ENCODE data around the gene SH2D5. TPM values are rescaled to one million over a fixed set of nuclear protein-coding genes. Genes with fewer than 3 reads are reported as not detected.

The SH2D5 gene
- total RNA-seq, 1 donor from 2014 or later, result not detected

DNA sequence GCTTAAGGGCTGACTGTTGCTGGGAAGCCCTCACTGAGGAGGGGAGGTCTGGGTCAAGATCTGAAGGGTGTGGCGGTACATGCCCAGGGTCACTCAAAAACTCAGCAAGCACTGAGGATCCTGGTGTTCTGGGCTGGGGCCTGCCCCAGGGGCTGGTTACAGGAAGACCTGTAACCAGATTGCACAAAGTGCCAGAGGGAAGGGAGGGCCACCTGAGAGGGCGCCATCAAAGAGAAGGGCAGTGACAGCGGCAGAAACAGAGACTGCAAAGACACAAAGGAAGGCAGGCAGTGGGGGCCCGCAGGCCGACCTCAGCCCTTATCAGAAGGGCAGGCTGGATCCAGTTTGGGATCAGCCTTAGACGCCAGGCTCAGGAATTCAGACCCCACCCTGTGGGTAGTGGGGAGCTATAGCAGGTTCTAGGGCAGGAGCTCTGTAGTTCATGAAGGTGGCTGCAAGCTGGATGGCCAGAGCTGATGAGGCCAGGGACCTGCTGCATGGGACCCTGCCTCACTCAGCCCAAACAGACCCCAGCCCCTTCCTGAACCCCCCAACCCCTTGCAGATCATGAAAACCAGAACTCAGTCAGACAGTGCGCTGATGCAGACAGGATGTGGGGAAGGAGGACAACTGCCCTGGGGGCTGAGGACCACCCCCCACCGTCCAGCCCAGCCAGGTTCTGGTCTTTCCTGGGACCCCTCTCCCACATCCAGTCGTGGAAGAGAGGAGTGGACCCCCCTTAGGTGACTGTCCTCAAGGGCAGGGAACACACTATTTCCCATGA lies 3.9 kb downstream of the SH2D5 start:
- Histone ChIP-seq H3K4me3 (no peak overlapping the region), H3K27ac (no peak overlapping the region), H3K9me3 (no peaks in the 10 kb centered on the region), H3K27me3 (no peaks in the 10 kb centered on the region), H3K4me1 (peaks cover 21% of the 10 kb centered on the region), H3K36me3 (no peaks in the 10 kb centered on the region)
- DNase-seq (ENCODE audit: extremely low spot score in 2 of 2), result no peak
- TF ChIP-seq, protein P1, sequence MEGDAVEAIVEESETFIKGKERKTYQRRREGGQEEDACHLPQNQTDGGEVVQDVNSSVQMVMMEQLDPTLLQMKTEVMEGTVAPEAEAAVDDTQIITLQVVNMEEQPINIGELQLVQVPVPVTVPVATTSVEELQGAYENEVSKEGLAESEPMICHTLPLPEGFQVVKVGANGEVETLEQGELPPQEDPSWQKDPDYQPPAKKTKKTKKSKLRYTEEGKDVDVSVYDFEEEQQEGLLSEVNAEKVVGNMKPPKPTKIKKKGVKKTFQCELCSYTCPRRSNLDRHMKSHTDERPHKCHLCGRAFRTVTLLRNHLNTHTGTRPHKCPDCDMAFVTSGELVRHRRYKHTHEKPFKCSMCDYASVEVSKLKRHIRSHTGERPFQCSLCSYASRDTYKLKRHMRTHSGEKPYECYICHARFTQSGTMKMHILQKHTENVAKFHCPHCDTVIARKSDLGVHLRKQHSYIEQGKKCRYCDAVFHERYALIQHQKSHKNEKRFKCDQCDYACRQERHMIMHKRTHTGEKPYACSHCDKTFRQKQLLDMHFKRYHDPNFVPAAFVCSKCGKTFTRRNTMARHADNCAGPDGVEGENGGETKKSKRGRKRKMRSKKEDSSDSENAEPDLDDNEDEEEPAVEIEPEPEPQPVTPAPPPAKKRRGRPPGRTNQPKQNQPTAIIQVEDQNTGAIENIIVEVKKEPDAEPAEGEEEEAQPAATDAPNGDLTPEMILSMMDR (IDR thresholded peaks at IDR 0.05), result no peak
- TF ChIP-seq POLR2AphosphoS5 (IDR thresholded peaks at IDR 0.05; ENCODE audit: insufficient read depth in 1 of 2, low read depth in 1 of 2), result no peak
- no peak for TF ChIP-seq POLR2A (IDR thresholded peaks at IDR 0.05)
- intact Hi-C loops (cut with DNase I), result no loop called here

DNA sequence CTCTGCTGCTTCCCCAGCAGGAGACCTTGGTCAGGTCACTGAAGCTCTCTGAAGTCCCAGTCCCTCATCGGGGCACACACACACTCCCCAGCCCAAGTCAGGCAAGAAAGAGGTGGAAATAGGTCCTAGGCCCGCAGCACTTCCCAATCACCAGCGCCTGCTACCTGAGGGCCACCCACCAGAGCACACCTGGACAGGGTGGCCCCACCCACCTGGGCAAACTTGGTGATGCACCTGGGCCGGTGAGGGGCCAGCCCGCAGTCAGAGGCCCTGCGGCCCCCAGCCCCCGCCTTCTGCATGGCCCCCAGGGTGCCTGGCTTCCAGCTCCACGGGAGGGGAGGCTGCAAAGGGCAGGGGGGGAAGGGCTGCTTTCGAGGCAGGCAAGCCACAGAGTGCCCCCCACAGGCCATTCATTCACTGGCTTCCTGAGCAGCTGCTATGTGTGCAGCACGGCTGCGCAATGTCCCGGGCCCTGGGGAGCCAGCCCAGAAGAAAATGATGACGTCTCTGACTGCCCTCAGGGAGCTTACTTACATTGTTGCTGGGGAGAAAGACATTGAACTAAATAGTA lies 4.7 kb downstream of the SH2D5 start:
- Histone ChIP-seq H3K4me3 (no peak overlapping the region), H3K4me1 (peaks cover 14% of the 10 kb centered on the region), H3K27me3 (no peaks in the 10 kb centered on the region), H3K27ac (no peak overlapping the region), H3K9me3 (no peaks in the 10 kb centered on the region), H3K36me3 (no peaks in the 10 kb centered on the region)
- peak in 1 of 2 donors; percentile 62 for DNase-seq (ENCODE audit: extremely low spot score in 2 of 2)
- intact Hi-C loops (cut with DNase I), result no loop called here
- TF ChIP-seq, protein P1 (IDR thresholded peaks at IDR 0.05), result no peak
- TF ChIP-seq POLR2A (IDR thresholded peaks at IDR 0.05) (no peak), POLR2AphosphoS5 (IDR thresholded peaks at IDR 0.05; ENCODE audit: insufficient read depth in 1 of 2, low read depth in 1 of 2) (no peak)

DNA sequence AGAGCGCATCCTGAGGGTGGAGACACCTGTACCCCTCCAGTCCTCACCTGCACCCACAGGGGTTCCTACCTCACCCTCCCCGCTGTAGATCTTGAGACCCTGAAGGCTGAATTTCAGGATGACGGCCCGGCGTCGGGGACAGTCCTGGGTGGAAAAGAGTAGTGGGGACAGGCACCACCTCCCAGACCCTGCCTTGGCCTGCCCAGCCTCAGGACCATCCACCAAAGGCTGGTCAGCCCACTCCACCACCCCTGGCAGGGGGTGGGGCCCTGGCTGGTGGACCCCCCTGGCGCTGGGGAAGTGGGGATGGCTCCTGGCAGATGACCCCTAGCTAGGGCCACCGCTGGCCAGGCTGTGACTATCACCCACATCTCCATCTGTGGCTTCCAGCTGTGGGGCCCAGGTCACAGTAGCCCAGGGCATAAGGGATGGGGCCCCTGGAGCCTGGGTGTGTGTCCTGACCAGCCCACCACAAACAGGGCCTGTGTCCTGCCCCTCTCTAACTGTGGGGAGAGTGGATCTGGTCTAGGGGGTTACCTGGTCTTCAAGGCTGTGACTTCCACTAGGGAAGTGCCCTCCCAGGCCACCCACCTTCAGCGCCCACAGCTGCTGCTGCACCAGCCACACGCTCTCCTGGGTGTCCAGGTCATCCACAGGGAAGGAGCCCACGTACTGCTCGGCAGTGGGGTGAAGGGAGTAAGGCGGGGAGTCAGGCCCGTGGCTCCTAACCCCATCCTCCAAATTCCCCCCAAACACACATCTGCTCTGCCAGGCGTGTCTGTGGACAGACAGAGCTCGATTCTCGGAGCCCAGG lies 5.4 kb downstream of the SH2D5 start:
- peaks cover 7% of the 10 kb centered on the region for H3K4me1 ChIP-seq
- no peak overlapping the region for H3K27ac ChIP-seq
- no peak for TF ChIP-seq POLR2A (IDR thresholded peaks at IDR 0.05)
- no peak for TF ChIP-seq POLR2AphosphoS5 (IDR thresholded peaks at IDR 0.05; ENCODE audit: insufficient read depth in 1 of 2, low read depth in 1 of 2)
- TF ChIP-seq, protein P1 (IDR thresholded peaks at IDR 0.05), result no peak
- peak in 1 of 2 donors; percentile 64 for DNase-seq (ENCODE audit: extremely low spot score in 2 of 2)
- intact Hi-C loops (cut with DNase I), result no loop called here
- H3K4me3 ChIP-seq, result no peak overlapping the region
- H3K36me3 ChIP-seq, result no peaks in the 10 kb centered on the region
- H3K27me3 ChIP-seq, result no peaks in the 10 kb centered on the region
- H3K9me3 ChIP-seq, result no peaks in the 10 kb centered on the region

DNA sequence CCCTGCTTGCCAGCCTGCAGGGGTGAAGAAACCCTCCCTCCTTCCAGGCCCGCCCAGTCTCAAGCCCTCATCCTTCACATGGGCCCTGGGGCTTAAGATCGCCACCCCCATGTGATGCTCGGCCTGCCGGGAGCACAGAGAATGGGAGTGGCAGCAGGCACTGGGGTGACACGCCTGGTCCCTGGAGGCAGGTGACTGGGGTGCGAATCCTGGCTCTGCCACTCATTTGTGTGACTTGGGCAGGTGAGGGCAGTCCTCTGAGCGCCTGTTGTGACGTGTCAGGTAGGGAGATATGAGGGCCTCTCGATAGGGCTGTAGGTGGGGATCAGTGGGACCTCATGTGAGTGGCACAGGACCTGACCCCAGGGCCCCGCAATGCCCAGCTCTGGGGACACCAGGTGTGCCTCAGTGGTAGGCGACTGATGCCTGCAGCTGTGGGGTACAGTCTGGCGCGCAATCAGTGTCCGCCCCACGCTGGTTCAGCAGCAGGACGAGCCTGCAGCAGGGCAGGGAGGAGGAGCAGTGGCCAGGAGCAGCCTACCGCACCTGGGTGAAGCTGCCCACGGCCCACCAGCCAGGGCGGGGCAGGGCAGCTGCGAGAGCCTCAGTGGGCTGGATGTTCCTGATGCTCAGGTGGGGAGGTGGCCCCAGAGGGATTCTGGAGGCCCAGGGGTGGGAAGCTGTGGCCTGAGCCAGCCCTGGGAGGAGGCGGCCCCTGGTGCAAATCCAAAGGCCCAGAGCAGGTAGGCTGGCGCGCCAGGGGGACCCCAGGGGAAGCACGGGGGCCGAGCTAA lies 6.2 kb downstream of the SH2D5 start:
- TF ChIP-seq POLR2A (IDR thresholded peaks at IDR 0.05) (no peak), POLR2AphosphoS5 (IDR thresholded peaks at IDR 0.05; ENCODE audit: insufficient read depth in 1 of 2, low read depth in 1 of 2) (no peak)
- TF ChIP-seq, protein P1 (IDR thresholded peaks at IDR 0.05), result no peak
- H3K27ac ChIP-seq, result no peak overlapping the region
- H3K27me3 ChIP-seq, result no peaks in the 10 kb centered on the region
- intact Hi-C loops (cut with DNase I), result no loop called here
- H3K36me3 ChIP-seq, result no peaks in the 10 kb centered on the region
- H3K4me1 ChIP-seq, result peaks cover 1% of the 10 kb centered on the region
- no peak overlapping the region for H3K4me3 ChIP-seq
- DNase-seq (ENCODE audit: extremely low spot score in 2 of 2), result peak in 1 of 2 donors; percentile 58
- no peaks in the 10 kb centered on the region for H3K9me3 ChIP-seq
